GM13977 (cell line): ENCODE measurements around the gene HPRT1.

ENCODE experiments used
- DNase-seq: peaks from one replicate; pipeline ENCODE4 v3.0.0; 2012; ENCODE audit warnings: low spot score
- CTCF ChIP-seq: IDR thresholded peaks from 2 replicates; pipeline ENCODE4 v1.5.1; 2012; ENCODE audit warnings: mild to moderate bottlenecking, control low read depth; ENCODE audit not compliant: insufficient read depth; ENCODE audit errors: extremely low read depth, missing control alignments
- in situ Hi-C: fragments of 300-500 bp; cut with MboI; formaldehyde crosslinking; loops from one replicate; pipeline ENCODE4 v1.12.0; 2022; ENCODE audit warnings: low sequenced_read_pairs, low pct_unique_long_range_greater_than_20kb, mixed read lengths, inconsistent platforms; ENCODE audit not compliant: unreplicated experiment

The HPRT1 gene

GRCh38 chrX:134469486-134469885 is 9.5 kb downstream of the HPRT1 start:
- TF ChIP-seq CTCF, result no peak
- DNase-seq, result no peak

GRCh38 chrX:134470013-134470412 is 10.0 kb downstream of the HPRT1 start:
- in situ Hi-C loops, result no loop called here
- DNase-seq, result no peak
- no peak for TF ChIP-seq CTCF

More at GRCh38 chrX:134469486-134469885, 9.5 kb downstream of the HPRT1 start:
- in situ Hi-C loops, result no loop called here

- in situ Hi-C loops, result no loop called here
- TF ChIP-seq CTCF, result no peak
- no peak for DNase-seq
Measured at GRCh38 chrX:134472041-134472440, 12.1 kb downstream of the HPRT1 start.

GRCh38 chrX:134476284-134476683 is 16.3 kb downstream of the HPRT1 start:
- in situ Hi-C loops, result no loop called here
- TF ChIP-seq CTCF, result no peak
- DNase-seq, result no peak

GRCh38 chrX:134478374-134478773 is 18.4 kb downstream of the HPRT1 start:
- TF ChIP-seq CTCF, result no peak
- DNase-seq, result no peak
- in situ Hi-C loops, result no loop called here

- TF ChIP-seq CTCF, result no peak
- in situ Hi-C loops, result no loop called here
- DNase-seq, result no peak
Measured at GRCh38 chrX:134480061-134480460, 20.1 kb downstream of the HPRT1 start.

- in situ Hi-C loops, result no loop called here
Measured at GRCh38 chrX:134481339-134481738, 21.4 kb downstream of the HPRT1 start.

More at GRCh38 chrX:134481339-134481738, 21.4 kb downstream of the HPRT1 start:
- no peak for DNase-seq
- no peak for TF ChIP-seq CTCF
